HG03159 (cell line): Measurements from ENCODE around the gene DDX3X.
"Not testable (repeated sequence)": the region's sequence is repeated elsewhere in the genome, so short reads cannot be mapped to it uniquely, and the experiment has no call there.

Experiments
- ATAC-seq: cut with Tn5 transposase; IDR thresholded peaks from one replicate; pipeline ENCODE4 v1.9.1; 2021; ENCODE audit warnings: mild to moderate bottlenecking, moderate library complexity; ENCODE audit not compliant: unreplicated experiment

The DDX3X gene

DNA sequence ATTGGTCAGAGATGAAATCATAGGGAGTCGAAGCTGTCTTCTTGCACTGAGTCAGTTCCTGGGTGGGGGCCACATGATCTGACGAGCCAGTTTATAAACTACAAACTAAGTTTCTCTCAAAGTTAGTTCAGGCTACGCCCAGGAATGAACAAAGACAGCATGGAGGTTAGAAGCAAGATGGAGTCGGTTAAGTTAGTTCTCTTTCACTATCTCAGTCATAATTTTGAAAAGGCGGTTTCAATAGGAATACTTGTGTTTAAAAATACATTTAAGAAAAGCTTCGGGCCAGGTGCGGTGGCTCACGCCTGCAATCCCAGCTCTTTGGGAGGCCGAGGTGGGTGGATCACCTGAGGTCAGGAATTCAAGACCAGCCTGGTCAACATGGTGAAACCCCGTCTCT, 77.3 kb downstream of the DDX3X start:
- ATAC-seq: not testable (repeated sequence)

- no peak for ATAC-seq
These were observed 78.5 kb downstream of the DDX3X start for GRCh38 chrX:41412261-41413081.
